ENCODE measurements around the gene HDAC8.
"Not testable (repeated sequence)": the region's sequence is repeated elsewhere in the genome, so short reads cannot be mapped to it uniquely, and the experiment has no call there.

Gene HDAC8

GRCh38 chrX:72460715-72461114 is 111.9 kb downstream of the HDAC8 start:
- no peak for DNase-seq (ENCODE audit: low spot score)

- not testable (repeated sequence) for DNase-seq (ENCODE audit: low spot score)
Measured at GRCh38 chrX:72449034-72449433, 123.6 kb downstream of the HDAC8 start.

- not testable (repeated sequence) for DNase-seq (ENCODE audit: low spot score)
Measured at GRCh38 chrX:72440764-72441163, 131.9 kb downstream of the HDAC8 start.

GRCh38 chrX:72436010-72436409 is 136.6 kb downstream of the HDAC8 start:
- DNase-seq (ENCODE audit: low spot score), result no peak

- DNase-seq (ENCODE audit: low spot score), result no peak
Measured at GRCh38 chrX:72430405-72430968, 142.2 kb downstream of the HDAC8 start.

GRCh38 chrX:72421797-72422196 is 150.8 kb downstream of the HDAC8 start:
- DNase-seq (ENCODE audit: low spot score), result no peak

- no peak for DNase-seq (ENCODE audit: low spot score)
Measured at GRCh38 chrX:72409993-72410392, 162.7 kb downstream of the HDAC8 start.

- no peak for DNase-seq (ENCODE audit: low spot score)
Measured at GRCh38 chrX:72408885-72409284, 163.8 kb downstream of the HDAC8 start.

- not testable (repeated sequence) for DNase-seq (ENCODE audit: low spot score)
Measured at GRCh38 chrX:72405136-72405535, 167.5 kb downstream of the HDAC8 start.

GRCh38 chrX:72402614-72403013 is 170.0 kb downstream of the HDAC8 start:
- no peak for DNase-seq (ENCODE audit: low spot score)

GRCh38 chrX:72399816-72400215 is 172.8 kb downstream of the HDAC8 start:
- DNase-seq (ENCODE audit: low spot score), result no peak

GRCh38 chrX:72396117-72396516 is 176.5 kb downstream of the HDAC8 start:
- DNase-seq (ENCODE audit: low spot score), result no peak

GRCh38 chrX:72395237-72395636 is 177.4 kb downstream of the HDAC8 start:
- DNase-seq (ENCODE audit: low spot score), result no peak

GRCh38 chrX:72394518-72395170 is 178.0 kb downstream of the HDAC8 start:
- no peak for DNase-seq (ENCODE audit: low spot score)

GRCh38 chrX:72393836-72394517 is 178.7 kb downstream of the HDAC8 start:
- no peak for DNase-seq (ENCODE audit: low spot score)

- DNase-seq (ENCODE audit: low spot score), result no peak
Measured at GRCh38 chrX:72392816-72393800, 179.5 kb downstream of the HDAC8 start.

GRCh38 chrX:72392042-72392441 is 180.6 kb downstream of the HDAC8 start:
- no peak for DNase-seq (ENCODE audit: low spot score)

GRCh38 chrX:72387247-72387646 is 185.4 kb downstream of the HDAC8 start:
- DNase-seq (ENCODE audit: low spot score), result no peak

GRCh38 chrX:72382202-72382595 is 190.4 kb downstream of the HDAC8 start:
- DNase-seq (ENCODE audit: low spot score), result no peak

GRCh38 chrX:72381439-72382201 is 191.0 kb downstream of the HDAC8 start:
- DNase-seq (ENCODE audit: low spot score), result peak; percentile 4

- DNase-seq (ENCODE audit: low spot score), result no peak
Measured at GRCh38 chrX:72376124-72376523, 196.5 kb downstream of the HDAC8 start.

GRCh38 chrX:72373136-72373535 is 199.5 kb downstream of the HDAC8 start:
- no peak for DNase-seq (ENCODE audit: low spot score)
